SKM-1 (cell line): ENCODE results near the gene VPS13D.
"Not testable (repeated sequence)": the region's sequence is repeated elsewhere in the genome, so short reads cannot be mapped to it uniquely, and the experiment has no call there.

Experiments used
- DNase-seq: peaks from one replicate; lab custom pipeline; 2025; ENCODE audit not compliant: unreplicated experiment; lab: John Stamatoyannopoulos, UW

The VPS13D gene

DNA sequence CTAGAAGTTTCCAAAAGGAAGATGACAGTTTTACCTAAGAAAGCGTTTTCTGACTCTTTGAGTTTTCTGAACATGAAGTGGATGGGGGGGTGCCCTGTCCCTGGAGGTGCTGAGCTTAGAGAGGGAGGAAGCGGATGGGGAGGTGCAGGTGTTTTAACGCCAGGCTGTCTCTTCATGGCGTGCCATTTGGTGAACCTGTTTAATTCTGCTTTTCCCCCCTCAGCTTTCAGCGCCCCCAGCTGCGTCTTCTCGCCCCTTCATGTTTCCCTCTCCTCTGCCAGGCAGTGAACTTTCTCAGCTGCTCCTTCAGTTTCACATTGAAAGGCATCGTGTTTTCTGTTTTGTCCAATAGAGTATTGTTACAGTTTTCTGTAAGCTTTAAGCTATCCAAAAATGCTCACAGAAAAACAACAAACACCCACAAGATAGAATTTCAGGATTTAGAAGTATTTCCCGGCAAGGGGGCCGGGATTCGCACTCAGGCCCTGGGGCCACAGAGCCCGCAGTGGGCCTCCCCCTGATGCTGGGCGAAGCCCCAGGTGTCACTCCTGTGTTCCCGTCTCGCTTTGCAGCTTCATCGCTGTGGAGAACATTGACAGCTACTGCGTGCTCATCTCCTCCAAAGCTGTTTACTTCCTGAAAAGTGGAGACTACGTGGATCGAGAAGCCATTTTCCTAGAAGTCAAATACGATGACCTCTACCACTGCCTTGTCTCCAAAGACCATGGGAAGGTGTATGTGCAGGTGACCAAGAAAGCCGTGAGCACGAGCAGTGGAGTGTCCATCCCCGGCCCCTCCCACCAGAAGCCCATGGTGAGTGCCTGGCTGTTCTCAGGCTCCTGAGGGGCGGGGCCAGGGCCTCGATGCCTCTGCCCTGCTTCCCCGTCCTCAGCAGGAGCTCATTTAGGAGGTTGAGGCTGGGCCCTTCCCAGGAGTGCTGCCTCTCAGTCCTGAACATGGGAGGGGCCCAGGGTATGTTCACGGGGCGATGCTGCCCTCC, 276.8 kb downstream of the VPS13D start:
- DNase-seq, result no peak

DNA sequence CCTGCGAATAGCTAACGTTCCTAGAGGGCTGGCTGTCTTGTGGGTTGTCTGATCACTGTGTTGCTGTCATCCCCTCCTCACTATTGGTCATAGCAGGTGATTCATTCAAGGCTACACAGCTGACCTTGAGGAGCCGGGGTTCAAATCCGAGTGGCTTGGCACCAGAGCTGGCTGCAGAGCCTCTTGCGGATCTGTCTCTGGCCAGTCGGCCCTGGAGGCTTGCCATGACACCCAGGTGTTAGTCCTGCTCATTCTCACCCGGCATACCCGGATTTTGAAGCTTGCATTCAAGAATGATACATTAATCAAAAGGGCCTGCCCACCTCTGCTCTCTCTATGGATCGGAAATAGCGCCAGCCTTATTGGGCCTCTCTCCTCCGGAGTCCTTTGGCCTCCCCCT, 277.8 kb downstream of the VPS13D start:
- no peak for DNase-seq

DNA sequence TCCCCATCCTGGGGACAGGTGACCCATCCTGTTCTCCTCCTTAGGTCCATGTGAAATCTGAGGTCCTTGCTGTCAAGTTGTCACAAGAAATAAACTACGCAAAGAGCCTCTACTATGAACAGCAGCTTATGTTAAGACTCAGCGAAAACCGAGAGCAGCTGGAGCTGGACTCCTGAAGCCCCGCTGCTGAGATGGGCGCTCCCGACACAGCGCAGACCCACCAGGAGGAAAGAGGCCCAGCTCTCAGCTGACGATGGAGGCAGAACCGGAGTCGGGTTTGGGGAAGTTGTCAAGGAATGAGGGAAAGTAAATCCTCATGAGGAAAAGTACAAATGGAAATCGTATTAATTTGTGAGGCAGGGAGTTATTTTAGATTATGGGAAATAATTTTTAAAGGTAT, 279.0 kb downstream of the VPS13D start:
- DNase-seq, result no peak

DNA sequence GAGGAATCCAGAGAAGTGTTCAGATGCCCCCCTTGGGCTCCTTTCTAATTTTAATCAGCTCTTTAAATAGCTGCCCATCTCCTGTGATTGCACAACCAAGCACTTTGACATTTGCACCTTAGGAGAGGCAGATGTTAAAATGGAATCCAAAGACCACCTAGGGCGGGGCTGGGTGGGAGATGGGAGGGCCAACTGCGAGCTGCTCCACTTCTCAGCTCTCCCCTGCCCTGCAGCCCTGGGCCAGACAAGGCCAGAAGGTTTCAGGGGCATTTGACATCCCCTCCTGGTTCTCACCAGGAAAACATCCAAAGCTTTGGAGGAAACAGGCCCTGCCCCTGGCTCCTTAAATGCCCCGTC, 281.3 kb downstream of the VPS13D start:
- no peak for DNase-seq

DNA sequence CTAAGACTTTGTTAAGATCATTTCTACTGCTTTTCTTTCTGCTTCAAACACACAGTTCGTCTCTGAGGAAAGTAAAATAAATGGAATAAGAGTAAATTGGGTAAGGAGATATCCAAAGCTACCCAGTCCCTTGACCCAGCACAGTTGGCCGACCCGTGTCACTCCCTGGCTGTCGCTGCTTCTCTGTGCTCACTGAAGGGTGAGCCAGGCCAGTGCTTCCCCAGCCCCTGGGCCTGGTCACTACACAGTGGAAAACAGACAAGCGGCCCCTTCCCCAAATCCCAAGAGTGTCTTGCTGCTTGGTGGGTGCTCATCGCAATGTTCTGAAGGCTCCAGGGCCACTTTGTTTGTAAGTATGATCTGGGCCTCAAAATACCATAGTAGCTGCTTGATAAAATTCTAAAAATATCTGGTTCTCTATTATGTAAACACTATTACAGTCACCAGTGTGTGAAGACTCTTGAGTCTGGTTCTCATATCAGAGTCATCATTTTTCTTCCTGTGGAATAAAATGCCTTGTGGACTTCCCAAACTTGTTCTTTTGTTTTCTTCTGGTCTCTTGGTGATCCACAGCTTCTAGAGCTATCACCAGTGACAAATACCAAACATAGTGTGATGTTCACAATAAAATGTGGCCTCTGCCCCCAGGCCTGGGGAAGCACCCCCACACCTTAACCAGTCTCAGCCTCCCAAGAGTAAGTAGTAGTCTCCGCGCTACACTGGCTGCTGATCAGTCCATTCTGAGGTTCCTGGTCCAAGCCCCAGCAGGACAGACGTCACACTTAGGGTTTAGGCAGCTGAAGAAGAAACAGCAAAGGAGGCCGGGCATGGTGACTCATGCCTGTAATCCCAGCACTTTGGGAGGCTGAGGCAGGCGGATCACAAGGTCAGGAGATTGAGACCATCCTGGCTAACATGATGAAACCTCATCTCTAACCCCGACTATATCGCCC, 282.0 kb downstream of the VPS13D start:
- no peak for DNase-seq

DNA sequence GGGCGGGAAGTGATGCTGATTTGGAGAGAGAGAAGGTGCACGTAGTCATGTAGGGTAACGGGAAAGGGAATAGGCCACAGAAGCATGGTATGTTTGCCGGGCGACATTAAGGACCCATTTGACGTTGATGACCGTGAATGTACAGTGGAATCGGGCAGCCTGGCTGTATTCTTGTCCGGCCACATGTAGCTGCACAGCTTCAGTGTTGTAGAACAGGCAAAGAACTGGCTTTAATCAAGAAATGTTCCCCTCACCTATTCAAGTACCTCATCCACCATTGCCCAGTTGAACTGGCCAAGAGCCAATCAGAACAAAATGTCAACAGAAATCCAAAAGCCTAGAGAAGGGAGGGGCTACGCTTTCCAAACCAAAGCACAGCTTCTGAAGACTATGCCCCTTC, 283.4 kb downstream of the VPS13D start:
- DNase-seq, result no peak

DNA sequence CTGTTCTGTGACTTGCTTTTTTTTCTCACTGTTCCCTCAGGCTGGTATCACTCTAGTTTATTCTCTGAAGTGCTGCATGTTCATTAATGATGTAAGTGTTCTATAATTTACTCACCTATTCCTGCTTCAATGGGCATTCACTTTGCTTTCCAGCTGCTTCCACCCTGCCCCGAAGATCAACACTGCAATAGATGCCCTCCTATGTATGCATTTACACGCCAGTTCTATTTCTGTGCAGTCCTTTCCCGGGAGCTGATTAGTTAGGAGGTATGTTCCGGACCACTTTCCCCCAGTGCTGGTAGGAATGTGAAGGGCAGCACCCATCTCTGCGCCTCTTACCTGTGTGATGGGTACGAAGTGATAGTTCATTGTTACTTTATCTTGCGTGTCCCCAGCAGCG, 284.8 kb downstream of the VPS13D start:
- DNase-seq, result no peak

DNA sequence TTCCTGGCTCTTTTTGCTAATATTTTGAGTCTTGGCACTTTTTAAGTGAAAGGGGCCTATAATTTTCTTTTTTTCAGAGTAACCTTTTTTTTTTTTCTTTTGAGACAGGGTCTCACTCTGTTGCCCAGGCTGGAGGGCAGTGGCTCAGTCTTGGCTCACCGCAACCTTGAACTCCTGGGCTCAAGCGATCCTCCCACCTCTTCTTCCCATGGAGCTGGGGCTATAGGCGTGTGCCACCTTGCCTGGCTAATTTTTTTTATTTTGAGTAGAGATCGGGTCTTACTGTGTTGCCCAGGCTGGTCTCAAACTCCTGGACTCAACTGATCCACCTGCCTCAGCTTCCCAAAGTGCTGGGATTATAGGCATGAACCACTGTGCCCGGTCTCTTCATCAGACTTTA, 285.4 kb downstream of the VPS13D start:
- no peak for DNase-seq

DNA sequence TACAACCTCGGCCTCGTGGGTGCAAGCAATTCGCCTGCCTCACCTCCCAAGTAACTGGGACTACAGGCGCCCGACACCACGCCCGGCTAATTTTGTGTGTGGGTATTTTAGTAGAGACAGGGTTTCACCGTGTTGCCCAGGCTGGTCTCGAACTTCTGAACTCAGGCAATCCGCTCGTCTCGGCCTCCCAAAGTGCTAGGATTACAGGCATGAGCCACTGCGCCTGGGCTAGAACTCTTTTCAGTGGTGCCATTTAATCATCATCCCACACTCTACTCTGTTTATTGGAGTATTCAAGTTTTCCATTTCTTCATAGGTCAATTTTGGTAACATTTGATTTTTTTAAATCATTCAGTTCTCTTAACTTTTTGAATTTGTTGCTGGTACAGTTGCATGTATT, 286.9 kb downstream of the VPS13D start:
- DNase-seq, result no peak

DNA sequence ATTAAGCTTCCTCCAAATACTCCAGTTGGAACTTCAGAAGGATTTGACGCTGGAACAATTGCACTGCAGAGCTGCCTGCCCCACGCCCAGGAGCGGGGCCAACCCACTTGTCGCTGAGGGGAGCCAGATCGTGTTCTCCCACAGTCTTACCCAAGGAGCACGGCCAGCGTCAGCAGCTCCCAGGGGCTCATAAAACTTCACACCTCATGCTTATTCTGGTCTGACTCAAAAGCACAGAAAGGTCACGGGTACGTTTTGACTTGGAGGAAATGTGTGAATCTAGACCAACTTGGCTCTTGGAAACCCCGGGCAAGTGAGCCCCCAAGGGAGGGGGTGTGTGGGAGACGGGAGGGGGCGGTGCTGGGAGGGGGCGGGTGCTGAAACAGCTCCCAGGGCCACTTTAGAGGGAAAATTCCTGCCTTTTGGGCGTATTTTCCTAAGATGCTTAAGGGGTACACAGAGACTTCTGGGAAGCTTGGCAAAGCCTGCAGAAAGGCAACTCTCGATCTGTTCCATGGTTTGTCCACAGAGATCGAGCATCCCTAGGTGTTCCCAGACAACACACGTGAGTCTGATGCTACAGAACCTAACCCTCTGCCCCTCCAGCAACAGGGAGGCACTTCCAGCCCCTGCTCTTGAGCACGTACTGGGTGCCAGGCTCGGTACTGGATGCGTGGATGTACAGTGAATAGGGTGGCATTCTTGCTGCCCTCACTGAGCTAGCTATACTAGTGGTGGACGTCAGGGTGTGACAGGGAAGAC, 289.3 kb downstream of the VPS13D start:
- DNase-seq, result no peak

DNA sequence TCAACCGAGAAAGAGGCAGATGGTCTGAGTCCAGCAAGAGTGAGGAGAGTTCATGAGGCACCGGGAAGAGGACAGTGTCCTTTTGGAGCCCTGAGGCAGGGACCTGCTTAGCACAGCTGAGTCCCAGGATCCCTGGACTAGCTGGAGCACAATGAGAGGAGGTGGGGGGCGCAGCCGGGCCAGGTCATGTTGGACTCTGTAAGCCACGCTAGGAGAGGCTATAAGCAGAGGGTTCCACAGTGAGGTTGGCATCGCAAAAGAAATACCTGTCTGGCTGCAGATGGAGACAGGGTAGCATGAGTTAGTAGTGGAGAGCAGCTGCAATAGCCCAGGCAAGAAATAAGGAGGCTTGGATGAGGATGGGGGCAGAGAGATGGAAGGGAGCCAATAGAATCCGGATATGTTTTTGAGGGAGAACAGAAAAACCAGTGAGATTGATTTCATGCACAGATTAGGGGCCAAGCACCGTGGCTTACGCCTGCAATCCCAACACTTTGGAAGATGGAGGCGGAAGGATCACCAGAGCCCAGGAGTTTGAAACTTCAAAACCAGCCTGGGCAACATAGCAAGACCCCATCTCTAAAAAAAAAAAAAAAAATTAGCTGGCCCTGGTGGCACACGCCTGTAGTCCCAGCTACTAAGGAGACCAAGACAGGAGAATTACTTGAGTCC, 290.0 kb downstream of the VPS13D start:
- DNase-seq, result no peak

DNA sequence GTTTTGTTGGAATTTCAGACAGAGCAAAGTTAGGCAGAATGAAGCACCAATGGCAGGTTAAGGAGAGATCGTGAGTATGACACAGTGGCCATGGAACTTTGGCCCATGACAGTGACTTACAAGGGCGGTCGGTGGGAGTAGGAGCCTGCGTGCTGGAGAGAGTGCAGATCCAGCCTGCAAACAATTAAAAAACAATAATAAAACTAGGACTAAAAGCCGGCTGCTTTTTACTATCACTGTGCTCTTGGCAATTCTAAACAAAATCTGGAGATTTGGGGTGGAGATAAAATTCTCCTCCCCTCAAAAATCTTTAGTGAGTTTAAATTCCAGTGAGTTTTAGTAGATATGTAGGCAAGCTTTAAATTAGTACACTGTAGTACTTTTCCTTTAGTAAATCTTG, 291.3 kb downstream of the VPS13D start:
- DNase-seq, result no peak

DNA sequence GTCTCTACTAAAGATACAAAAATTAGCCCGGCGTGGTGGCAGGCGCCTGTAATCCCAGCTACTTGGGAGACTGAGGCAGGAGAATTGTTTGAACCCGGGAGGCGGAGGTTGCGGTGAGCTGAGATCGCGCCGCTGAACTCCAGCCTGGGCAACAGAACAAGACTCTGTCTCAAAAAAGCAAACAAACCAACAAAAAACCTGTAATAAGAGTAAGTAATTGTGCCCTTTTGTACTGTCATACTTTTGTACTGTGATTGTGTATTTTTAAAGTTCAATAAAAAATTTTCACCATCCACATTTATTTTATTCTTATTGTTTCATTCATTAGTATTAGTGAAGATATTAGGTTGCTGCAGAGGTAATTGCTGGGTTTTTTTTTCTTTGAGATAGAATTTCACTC, 292.9 kb downstream of the VPS13D start:
- not testable (repeated sequence) for DNase-seq

DNA sequence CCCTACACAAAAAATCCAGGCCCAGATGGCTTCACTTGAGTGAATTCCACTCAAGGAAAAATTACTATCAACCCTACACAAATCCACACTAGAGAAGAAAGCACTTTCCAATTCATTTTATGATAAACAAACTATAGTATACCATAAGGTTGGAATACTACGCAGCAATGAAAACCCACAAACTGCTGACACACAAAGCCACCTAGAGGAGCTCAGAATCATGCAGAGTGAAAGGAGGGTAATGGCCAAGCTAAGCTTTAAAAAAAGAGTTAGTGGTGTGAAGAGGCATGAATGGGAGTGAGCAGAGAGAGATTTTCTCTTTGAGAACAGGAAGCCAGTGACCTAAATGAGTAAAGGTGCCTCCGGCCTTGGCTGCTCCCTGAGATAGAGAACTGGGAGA, 294.4 kb downstream of the VPS13D start:
- DNase-seq, result no peak

DNA sequence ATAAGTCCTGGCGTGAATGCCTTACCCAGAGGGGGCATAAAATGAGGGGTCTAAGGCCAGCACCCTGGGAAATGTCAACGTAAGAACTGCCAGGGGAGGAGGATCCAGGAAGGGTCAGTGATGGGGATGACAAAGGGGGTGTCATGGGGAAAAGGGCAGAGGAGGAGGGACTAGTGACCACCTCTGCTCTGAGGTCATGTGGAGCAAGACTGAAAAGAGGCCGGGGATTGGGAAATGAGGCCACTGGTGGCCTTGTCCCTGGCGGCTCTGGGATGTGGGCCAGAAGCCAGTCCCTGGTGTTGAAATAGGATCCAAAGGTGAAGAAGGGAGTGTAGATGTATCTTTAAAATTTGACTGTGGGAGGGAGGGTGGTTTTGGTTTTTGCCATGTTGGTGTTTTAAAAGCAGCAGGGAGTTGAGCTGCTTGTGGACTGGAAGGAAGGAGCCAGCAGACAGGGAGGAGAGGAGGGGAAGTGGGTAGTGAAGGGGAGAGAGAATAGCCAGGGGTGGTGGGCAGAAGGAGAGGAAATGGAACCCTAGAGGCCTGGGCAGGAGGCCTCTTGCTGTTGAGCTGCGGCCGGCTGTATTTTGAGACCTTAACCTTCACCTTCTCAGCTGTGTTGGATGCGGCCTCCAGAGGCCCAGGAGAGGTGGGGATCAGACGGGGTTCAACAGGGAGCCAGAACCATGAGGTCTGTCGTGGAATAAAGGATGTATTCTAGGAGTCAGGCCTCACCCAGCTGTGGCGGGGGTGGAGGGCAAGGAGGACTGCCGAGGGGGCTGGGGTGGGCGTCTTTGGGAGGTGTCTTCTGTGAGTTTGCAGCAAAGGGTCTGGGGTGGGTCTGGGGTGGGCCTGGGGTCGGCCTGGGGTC, 295.7 kb downstream of the VPS13D start:
- peak; percentile 49 for DNase-seq

DNA sequence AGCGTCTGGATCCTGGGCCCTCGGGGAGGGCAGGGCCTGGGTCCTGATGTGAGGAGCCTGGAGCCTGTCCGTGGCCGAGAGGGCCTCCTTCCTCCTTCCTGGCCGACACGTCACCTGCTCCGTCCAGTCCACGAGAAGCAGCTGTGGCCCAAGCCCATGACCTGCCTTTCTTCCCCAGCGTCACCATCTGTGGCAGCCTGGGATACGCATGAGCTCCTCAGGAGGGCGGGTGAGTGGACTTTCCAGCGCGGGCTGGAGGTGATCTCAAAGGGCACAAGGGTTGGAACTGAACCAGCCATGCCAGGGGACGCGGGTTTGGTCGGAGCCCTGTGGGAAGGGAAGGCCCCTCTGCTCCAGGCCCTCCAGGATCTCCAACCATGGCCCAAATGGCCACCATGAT, 297.7 kb downstream of the VPS13D start:
- DNase-seq, result no peak

DNA sequence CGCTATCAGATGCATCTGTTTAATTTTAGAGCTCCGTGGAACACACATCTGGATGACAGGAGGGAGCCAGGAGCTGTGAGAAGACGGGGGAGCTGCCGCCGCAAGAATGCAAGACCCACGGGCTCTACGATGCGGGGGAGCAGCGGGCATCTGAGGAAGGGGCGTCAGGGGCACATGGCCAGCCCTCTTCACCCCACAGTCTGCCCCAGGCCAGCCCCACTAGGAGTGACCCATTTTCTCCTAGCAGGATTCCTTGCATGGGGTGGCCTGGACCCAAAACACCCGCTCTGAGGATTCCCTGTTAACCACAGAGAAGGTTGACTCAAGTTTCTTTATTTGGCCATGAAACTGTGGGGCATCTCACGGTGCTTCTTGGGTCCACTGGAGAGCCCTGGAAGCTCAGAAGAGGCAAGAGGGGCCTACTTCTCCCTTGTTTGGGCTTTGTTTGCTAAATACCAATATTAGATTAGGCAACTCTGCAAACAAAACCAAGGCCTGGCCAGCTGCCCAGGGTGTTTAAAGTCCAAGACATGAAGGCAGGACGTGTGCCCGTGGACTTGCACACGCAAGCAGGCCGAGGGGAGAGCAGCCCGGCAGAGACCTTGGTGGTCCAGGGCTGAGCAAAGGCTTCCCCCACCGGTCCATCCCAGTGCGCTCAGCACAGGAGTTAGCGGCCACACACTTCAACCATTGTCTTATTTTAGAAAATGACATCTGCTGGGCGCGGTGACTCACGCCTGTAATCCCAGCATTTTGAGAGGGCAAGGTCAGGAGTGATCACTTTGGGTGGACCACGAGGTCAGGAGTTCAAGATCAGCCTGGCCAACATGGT, 298.4 kb downstream of the VPS13D start:
- DNase-seq, result no peak

DNA sequence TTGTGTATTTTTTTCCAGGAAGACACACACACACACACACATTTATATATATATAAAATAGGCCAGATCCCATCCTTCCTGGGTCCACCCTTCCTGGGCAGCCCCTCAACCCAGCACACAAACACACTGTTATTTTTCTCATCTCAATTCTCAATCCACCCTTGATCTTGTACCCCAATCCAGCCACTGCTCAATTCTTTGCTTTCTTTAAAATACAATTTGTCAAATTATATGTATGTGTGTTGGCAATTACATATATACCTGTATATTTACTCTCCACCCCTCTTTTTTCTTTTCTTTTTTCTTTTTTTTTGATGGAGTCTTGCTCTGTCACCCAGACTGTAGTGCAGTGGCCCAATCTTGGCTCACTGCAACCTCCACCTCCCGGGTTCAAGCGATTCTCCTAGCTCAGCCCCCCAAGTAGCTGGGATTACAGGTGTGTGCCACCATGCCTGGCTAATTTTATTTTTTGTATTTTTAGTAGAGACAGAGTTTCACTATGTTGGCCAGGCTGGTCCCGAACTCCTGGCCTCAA, 299.9 kb downstream of the VPS13D start:
- no peak for DNase-seq
